Measurements from ENCODE around the gene RPAP3. TPM values are rescaled to one million over a fixed set of nuclear protein-coding genes. Genes with fewer than 3 reads are reported as not detected.

RPAP3 gene
- total and polyA plus RNA-seq, 4 donors, result 5.5 to 8.1 (median 8.0) TPM

DNA sequence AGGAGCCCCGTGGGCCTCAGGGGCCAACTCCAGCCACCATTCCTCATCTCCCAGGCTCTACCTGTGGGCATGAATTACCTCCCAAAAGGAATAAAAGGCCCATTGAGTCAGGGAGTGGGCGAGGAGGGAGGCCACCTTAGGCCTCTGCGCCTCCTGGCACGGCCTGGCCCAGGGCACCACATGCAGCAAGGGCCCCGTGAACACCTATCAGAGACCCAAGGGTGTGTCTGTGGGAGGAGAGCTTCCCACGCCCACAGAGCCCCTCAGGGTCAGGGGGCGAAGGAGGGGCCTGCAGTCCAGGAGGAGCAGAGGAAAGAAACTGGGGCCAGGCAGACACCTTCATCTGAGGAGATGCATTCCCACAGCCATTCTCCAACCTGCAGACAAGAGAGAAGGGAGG is 40.7 kb upstream of the RPAP3 start (continued):
- TF ChIP-seq, protein P1, sequence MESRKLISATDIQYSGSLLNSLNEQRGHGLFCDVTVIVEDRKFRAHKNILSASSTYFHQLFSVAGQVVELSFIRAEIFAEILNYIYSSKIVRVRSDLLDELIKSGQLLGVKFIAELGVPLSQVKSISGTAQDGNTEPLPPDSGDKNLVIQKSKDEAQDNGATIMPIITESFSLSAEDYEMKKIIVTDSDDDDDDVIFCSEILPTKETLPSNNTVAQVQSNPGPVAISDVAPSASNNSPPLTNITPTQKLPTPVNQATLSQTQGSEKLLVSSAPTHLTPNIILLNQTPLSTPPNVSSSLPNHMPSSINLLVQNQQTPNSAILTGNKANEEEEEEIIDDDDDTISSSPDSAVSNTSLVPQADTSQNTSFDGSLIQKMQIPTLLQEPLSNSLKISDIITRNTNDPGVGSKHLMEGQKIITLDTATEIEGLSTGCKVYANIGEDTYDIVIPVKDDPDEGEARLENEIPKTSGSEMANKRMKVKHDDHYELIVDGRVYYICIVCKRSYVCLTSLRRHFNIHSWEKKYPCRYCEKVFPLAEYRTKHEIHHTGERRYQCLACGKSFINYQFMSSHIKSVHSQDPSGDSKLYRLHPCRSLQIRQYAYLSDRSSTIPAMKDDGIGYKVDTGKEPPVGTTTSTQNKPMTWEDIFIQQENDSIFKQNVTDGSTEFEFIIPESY (IDR thresholded peaks at IDR 0.05), result no peak
- TF ChIP-seq, protein P2, sequence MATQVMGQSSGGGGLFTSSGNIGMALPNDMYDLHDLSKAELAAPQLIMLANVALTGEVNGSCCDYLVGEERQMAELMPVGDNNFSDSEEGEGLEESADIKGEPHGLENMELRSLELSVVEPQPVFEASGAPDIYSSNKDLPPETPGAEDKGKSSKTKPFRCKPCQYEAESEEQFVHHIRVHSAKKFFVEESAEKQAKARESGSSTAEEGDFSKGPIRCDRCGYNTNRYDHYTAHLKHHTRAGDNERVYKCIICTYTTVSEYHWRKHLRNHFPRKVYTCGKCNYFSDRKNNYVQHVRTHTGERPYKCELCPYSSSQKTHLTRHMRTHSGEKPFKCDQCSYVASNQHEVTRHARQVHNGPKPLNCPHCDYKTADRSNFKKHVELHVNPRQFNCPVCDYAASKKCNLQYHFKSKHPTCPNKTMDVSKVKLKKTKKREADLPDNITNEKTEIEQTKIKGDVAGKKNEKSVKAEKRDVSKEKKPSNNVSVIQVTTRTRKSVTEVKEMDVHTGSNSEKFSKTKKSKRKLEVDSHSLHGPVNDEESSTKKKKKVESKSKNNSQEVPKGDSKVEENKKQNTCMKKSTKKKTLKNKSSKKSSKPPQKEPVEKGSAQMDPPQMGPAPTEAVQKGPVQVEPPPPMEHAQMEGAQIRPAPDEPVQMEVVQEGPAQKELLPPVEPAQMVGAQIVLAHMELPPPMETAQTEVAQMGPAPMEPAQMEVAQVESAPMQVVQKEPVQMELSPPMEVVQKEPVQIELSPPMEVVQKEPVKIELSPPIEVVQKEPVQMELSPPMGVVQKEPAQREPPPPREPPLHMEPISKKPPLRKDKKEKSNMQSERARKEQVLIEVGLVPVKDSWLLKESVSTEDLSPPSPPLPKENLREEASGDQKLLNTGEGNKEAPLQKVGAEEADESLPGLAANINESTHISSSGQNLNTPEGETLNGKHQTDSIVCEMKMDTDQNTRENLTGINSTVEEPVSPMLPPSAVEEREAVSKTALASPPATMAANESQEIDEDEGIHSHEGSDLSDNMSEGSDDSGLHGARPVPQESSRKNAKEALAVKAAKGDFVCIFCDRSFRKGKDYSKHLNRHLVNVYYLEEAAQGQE (IDR thresholded peaks at IDR 0.05), result no peak
- TF ChIP-seq, protein P3, sequence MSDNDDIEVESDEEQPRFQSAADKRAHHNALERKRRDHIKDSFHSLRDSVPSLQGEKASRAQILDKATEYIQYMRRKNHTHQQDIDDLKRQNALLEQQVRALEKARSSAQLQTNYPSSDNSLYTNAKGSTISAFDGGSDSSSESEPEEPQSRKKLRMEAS (IDR thresholded peaks at IDR 0.05), result no peak

DNA sequence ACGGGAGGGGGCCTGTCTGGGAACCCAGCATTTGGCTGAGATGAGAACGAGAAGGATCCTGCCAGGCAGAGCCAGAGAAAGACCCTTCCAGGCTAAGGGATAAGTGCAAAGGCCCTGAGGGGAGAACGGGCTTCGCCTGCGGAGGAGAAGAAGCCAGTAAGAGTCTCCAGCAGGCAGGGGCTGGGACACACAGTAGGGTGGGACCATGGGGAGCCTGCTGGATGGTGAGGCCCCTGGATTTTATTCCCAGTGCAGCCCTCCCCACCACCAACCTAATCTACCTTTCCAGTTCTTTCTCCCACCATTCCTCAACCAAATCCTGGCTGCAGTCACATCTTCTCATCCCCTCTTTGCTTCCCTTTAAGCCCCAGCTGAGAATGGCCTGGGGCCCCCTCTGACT is 40.2 kb upstream of the RPAP3 start:
- H3K9me3 ChIP-seq (ENCODE audit: control insufficient read depth in 4 of 4, low read length in 3 of 4), result no peaks in the 10 kb centered on the region
- H3K36me3 ChIP-seq (ENCODE audit: control insufficient read depth in 4 of 4, insufficient read depth in 3 of 4, low read depth in 1 of 4, low read length in 3 of 4), result no peaks in the 10 kb centered on the region
- no peak for DNase-seq (ENCODE audit: low spot score)
- 88% methylated on average over 5 of the region's 5 CpGs for WGBS
- no peak overlapping the region for H3K27ac ChIP-seq (ENCODE audit: low read depth in 1 of 2, low read length in 2 of 2)
- TF ChIP-seq RAD21 (IDR thresholded peaks at IDR 0.05) (no peak), FOXA2 (IDR thresholded peaks at IDR 0.05) (no peak), FOXA1 (IDR thresholded peaks at IDR 0.05) (no peak)
- TF ChIP-seq, protein P4, sequence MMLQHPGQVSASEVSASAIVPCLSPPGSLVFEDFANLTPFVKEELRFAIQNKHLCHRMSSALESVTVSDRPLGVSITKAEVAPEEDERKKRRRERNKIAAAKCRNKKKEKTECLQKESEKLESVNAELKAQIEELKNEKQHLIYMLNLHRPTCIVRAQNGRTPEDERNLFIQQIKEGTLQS (IDR thresholded peaks at IDR 0.05), result no peak
- no peak overlapping the region for H3K4me3 ChIP-seq (ENCODE audit: low read depth in 1 of 3, low read length in 3 of 3)
- no peaks in the 10 kb centered on the region for H3K27me3 ChIP-seq (ENCODE audit: control insufficient read depth in 4 of 4, insufficient read depth in 4 of 4, low read length in 3 of 4)
- no peak overlapping the region for H3K9ac ChIP-seq (ENCODE audit: low read depth in 1 of 2, low read length in 2 of 2)
- H3K4me1 ChIP-seq (ENCODE audit: control insufficient read depth in 4 of 4, insufficient read depth in 4 of 4, low read length in 3 of 4), result no peaks in the 10 kb centered on the region

DNA sequence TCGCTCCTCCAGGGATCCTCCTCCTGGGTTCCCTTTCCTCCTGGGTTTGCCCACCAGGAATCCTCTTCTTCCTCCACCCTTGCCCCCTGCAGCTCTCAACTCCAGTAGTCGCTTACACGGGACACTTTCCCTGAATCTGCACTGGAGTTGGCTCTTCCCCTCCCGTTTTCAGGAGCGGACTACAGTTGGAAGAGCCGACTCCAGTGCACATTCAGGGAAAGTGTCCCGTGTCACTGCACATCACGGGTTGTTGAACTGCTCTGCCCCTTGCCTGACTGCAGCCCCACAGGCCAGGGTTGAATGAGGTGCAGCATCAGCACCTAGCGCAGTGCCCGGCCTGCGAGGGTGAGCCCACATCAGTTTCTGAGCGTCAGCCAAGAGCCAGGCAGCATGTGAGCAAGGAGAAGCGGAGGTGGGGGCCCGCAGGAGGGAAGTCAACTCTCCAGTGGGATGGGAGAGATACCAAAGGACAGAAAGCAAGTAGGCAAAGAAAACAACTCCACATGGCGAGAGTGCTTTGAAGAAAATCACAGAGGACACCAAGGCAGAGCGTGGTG is 39.7 kb upstream of the RPAP3 start:
- Histone ChIP-seq H3K4me1 (ENCODE audit: control insufficient read depth in 4 of 4, insufficient read depth in 4 of 4, low read length in 3 of 4) (no peaks in the 10 kb centered on the region), H3K9ac (ENCODE audit: low read depth in 1 of 2, low read length in 2 of 2) (no peak overlapping the region), H3K4me3 (ENCODE audit: low read depth in 1 of 3, low read length in 3 of 3) (no peak overlapping the region), H3K27ac (ENCODE audit: low read depth in 1 of 2, low read length in 2 of 2) (no peak overlapping the region), H3K36me3 (ENCODE audit: control insufficient read depth in 4 of 4, insufficient read depth in 3 of 4, low read depth in 1 of 4, low read length in 3 of 4) (no peaks in the 10 kb centered on the region), H3K9me3 (ENCODE audit: control insufficient read depth in 4 of 4, low read length in 3 of 4) (no peaks in the 10 kb centered on the region), H3K27me3 (ENCODE audit: control insufficient read depth in 4 of 4, insufficient read depth in 4 of 4, low read length in 3 of 4) (no peaks in the 10 kb centered on the region)
- WGBS, result 72% methylated on average over 16 of the region's 16 CpGs
- DNase-seq (ENCODE audit: low spot score), result no peak
- TF ChIP-seq JUND (IDR thresholded peaks at IDR 0.05), result no peak
- TF ChIP-seq EGR1 (IDR thresholded peaks at IDR 0.05; ENCODE audit: low read depth in 2 of 2), result no peak
- TF ChIP-seq RAD21 (IDR thresholded peaks at IDR 0.05), result no peak
- TF ChIP-seq RXRA (IDR thresholded peaks at IDR 0.05), result no peak
- TF ChIP-seq SP1 (IDR thresholded peaks at IDR 0.05), result no peak
- TF ChIP-seq, protein P2 (IDR thresholded peaks at IDR 0.05), result no peak
- TF ChIP-seq, protein P3 (IDR thresholded peaks at IDR 0.05), result no peak
- TF ChIP-seq, protein P4 (IDR thresholded peaks at IDR 0.05), result no peak
- no peak for TF ChIP-seq FOXA2 (IDR thresholded peaks at IDR 0.05)
- no peak for TF ChIP-seq HNF4G (IDR thresholded peaks at IDR 0.05)
- TF ChIP-seq, protein P5, sequence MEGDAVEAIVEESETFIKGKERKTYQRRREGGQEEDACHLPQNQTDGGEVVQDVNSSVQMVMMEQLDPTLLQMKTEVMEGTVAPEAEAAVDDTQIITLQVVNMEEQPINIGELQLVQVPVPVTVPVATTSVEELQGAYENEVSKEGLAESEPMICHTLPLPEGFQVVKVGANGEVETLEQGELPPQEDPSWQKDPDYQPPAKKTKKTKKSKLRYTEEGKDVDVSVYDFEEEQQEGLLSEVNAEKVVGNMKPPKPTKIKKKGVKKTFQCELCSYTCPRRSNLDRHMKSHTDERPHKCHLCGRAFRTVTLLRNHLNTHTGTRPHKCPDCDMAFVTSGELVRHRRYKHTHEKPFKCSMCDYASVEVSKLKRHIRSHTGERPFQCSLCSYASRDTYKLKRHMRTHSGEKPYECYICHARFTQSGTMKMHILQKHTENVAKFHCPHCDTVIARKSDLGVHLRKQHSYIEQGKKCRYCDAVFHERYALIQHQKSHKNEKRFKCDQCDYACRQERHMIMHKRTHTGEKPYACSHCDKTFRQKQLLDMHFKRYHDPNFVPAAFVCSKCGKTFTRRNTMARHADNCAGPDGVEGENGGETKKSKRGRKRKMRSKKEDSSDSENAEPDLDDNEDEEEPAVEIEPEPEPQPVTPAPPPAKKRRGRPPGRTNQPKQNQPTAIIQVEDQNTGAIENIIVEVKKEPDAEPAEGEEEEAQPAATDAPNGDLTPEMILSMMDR (IDR thresholded peaks at IDR 0.05; ENCODE audit: low read depth, low read length, missing input control), result no peak
- TF ChIP-seq HNF4A (conservative IDR thresholded peaks at IDR 0.05), result no peak
- TF ChIP-seq, protein P1 (IDR thresholded peaks at IDR 0.05), result no peak
